Peyer's patch (tissue), 4 donors: ENCODE results near the gene SHC4. TPM values are rescaled to one million over a fixed set of nuclear protein-coding genes. Genes with fewer than 3 reads are reported as not detected.

Experiments
- DNase-seq, 3 donors: peaks; one replicate each; pipeline ENCODE4 v3.0.0-alpha.2; 2017 to 2019
- H3K27ac ChIP-seq, 4 donors: fragments of 200-600 bp; sonication (generic); one replicate each; pipeline ENCODE4 v1.5.1; 2016 to 2019
- H3K27me3 ChIP-seq, 2 donors: fragments of 200-600 bp; sonication (generic); one replicate each; pipeline ENCODE4 v1.5.1; 2019
- H3K36me3 ChIP-seq, 3 donors: fragments of 200-600 bp; sonication (generic); one replicate each; pipeline ENCODE4 v1.5.1; 2016 to 2019
- H3K4me1 ChIP-seq, 4 donors: fragments of 200-600 bp; sonication (generic); one replicate each; pipeline ENCODE4 v1.5.1; 2016 to 2019
- H3K4me3 ChIP-seq, 4 donors: fragments of 200-600 bp; sonication (generic); 1 replicate in 3 of 4; 2 replicates in 1 of 4; pipeline ENCODE4 v1.5.1; 2016 to 2019; ENCODE audit warnings: mild to moderate bottlenecking in 1 of 4
- H3K9me3 ChIP-seq, 4 donors: fragments of 200-600 bp; sonication (generic); one replicate each; pipeline ENCODE4 v1.5.1; 2016 to 2019; ENCODE audit warnings: mild to moderate bottlenecking in 1 of 4
- CTCF ChIP-seq, 6 experiments: fragments of 450-650 bp in 4 of 6; fragments of 200-600 bp in 2 of 6; sonication (generic) in 1 of 6; IDR thresholded peaks; one replicate each; pipeline ENCODE4 v1.5.1; 2017 to 2019; ENCODE audit warnings: antibody characterized with exemption in 6 of 6, mild to moderate bottlenecking in 3 of 6, moderate library complexity in 1 of 6
- POLR2A ChIP-seq, 2 donors: fragments of 450-650 bp; IDR thresholded peaks; one replicate each; pipeline ENCODE4 v1.5.1; 2017; ENCODE audit warnings: antibody characterized with exemption in 2 of 2, mild to moderate bottlenecking in 2 of 2, moderate library complexity in 2 of 2
- total RNA-seq, 4 donors: library from RNA; depleted of rRNA; stranded (reverse); fragments of >200 nt; gene quantifications; one replicate each; pipeline ENCODE4 v1.1.0, GENCODE V29; 2016

Gene SHC4
- total RNA-seq, 4 donors from 2014 or later: 0.66 TPM; not detected in 3

GRCh38 chr15:48781481-48782081, 182.1 kb downstream of the SHC4 start:
- Histone ChIP-seq H3K27ac (peak overlapping the region in 2 of 4 donors; percentile 65 to 72), H3K4me1 (peaks cover 0 to 6% (median 0%) of the 10 kb centered on the region in 4 donors), H3K4me3 (no peak overlapping the region), H3K36me3 (no peaks in the 10 kb centered on the region), H3K27me3 (no peaks in the 10 kb centered on the region), H3K9me3 (no peaks in the 10 kb centered on the region)
- peak in 2 of 3 donors; percentile 60 to 78 for DNase-seq
- no peak for TF ChIP-seq CTCF (IDR thresholded peaks at IDR 0.05)
- TF ChIP-seq POLR2A (IDR thresholded peaks at IDR 0.05): no peak

- Histone ChIP-seq H3K4me1 (peaks cover 0 to 6% (median 0%) of the 10 kb centered on the region in 4 donors), H3K27me3 (no peaks in the 10 kb centered on the region), H3K27ac (no peak overlapping the region), H3K4me3 (no peak overlapping the region), H3K36me3 (no peaks in the 10 kb centered on the region), H3K9me3 (no peaks in the 10 kb centered on the region)
- DNase-seq: no peak
- TF ChIP-seq POLR2A (IDR thresholded peaks at IDR 0.05): no peak
- TF ChIP-seq CTCF (IDR thresholded peaks at IDR 0.05): no peak
Observed at GRCh38 chr15:48781017-48781416, 182.7 kb downstream of the SHC4 start.

GRCh38 chr15:48778331-48778730, 185.4 kb downstream of the SHC4 start:
- H3K4me1 ChIP-seq: peaks cover 0 to 6% (median 0%) of the 10 kb centered on the region in 4 donors
- TF ChIP-seq CTCF (IDR thresholded peaks at IDR 0.05) (no peak), POLR2A (IDR thresholded peaks at IDR 0.05) (no peak)
- H3K36me3 ChIP-seq: no peaks in the 10 kb centered on the region
- H3K27ac ChIP-seq: no peak overlapping the region
- no peaks in the 10 kb centered on the region for H3K27me3 ChIP-seq
- H3K9me3 ChIP-seq: no peaks in the 10 kb centered on the region
- no peak for DNase-seq
- H3K4me3 ChIP-seq: no peak overlapping the region

- no peak for DNase-seq
- Histone ChIP-seq H3K9me3 (no peaks in the 10 kb centered on the region), H3K27me3 (no peaks in the 10 kb centered on the region), H3K36me3 (no peaks in the 10 kb centered on the region), H3K4me3 (no peak overlapping the region), H3K4me1 (peaks cover 0 to 6% (median 0%) of the 10 kb centered on the region in 4 donors), H3K27ac (no peak overlapping the region)
- TF ChIP-seq POLR2A (IDR thresholded peaks at IDR 0.05) (no peak), CTCF (IDR thresholded peaks at IDR 0.05) (no peak)
Observed at GRCh38 chr15:48777645-48778330, 185.9 kb downstream of the SHC4 start.

GRCh38 chr15:48775546-48775945, 188.2 kb downstream of the SHC4 start:
- Histone ChIP-seq H3K9me3 (no peaks in the 10 kb centered on the region), H3K27ac (no peak overlapping the region), H3K27me3 (no peaks in the 10 kb centered on the region), H3K36me3 (no peaks in the 10 kb centered on the region), H3K4me3 (no peak overlapping the region), H3K4me1 (no peaks in the 10 kb centered on the region)
- TF ChIP-seq CTCF (IDR thresholded peaks at IDR 0.05) (no peak), POLR2A (IDR thresholded peaks at IDR 0.05) (no peak)
- no peak for DNase-seq
